GM18505 (cell line): ENCODE results near the gene STARD3NL.
A peak's percentile ranks its signal among the peaks of the same experiment; 100 is the strongest.
"Not testable (repeated sequence)": the region's sequence is repeated elsewhere in the genome, so short reads cannot be mapped to it uniquely, and the experiment has no call there.

Experiments used
- ATAC-seq: cut with Tn5 transposase; IDR thresholded peaks from one replicate; pipeline ENCODE4 v1.9.1; 2021; ENCODE audit not compliant: unreplicated experiment
- POLR2A ChIP-seq: IDR thresholded peaks from 4 replicates; pipeline ENCODE4 v1.6.1; 2011; ENCODE audit warnings: borderline replicate concordance; ENCODE audit not compliant: insufficient read depth, insufficient read length; ENCODE audit errors: extremely low read depth

Gene STARD3NL

DNA sequence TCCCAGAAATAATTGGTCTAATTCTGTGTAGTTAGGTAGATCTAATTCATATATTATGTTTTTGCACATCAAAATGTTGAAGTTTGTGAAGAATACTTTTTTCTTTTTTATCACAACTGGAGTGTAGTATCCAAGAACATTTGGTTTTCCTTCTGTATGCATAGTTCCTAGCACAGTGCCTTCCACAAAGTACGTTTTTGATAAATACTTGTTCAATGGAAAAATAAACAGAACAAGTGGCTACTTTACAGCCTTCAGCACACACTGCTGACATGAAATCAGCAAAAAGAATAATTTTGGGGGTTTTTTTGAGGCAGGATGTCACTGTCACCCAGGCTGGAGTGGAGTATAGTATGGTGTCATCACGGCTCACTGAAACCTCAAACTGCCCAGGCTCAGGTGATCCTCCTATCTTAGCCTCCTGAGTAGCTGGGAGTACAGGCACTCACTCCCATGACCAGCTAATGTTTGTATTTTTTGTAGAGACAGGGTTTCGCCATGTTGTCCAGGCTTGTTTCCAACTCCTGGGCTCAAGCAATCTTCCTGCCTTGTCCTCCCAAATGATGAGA, 67.4 kb downstream of the STARD3NL start:
- no peak for TF ChIP-seq POLR2A
- no peak for ATAC-seq

DNA sequence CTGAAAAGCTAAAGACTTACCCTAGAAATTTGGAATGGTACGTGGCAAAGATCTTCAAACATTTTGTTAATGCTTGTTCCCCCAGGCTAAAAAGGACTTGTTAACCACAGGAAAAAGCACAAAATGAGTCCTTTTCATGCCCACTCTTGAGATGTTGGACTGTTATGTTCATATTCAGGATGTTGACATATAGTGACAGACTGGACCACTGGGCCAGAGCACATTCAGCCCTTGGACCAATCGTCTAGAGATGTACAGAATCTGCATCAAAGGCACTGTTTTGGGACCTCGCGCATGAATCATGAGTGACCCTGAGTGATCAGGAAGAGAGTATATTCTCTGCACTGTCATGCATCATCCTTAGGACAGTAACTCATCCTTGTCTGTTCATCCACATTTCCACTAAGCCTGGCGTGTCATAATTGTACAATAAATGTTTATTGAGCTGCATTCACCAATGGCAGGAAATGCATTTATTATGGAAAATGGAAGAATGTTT, 70.1 kb downstream of the STARD3NL start:
- ATAC-seq: no peak
- TF ChIP-seq POLR2A: no peak

DNA sequence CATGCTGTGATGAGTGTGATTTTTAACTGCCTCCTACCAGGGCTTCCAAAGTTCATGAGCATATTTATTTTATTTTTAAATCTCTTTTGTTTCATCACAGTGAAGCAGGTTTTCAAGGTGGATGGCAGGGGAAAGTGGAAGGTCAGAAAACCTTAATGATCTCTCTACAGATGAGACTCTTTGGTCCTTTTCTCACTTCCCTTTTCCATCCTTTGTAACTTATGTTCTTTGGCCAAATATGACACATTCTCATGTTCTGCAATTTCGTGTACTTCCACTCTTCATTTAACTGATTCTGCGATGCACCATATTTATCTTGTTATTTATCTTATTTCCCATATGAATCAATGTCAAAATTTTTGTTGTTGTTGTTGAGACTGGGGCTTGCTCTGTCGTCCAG, 71.8 kb downstream of the STARD3NL start:
- peak; percentile 97 for ATAC-seq

DNA sequence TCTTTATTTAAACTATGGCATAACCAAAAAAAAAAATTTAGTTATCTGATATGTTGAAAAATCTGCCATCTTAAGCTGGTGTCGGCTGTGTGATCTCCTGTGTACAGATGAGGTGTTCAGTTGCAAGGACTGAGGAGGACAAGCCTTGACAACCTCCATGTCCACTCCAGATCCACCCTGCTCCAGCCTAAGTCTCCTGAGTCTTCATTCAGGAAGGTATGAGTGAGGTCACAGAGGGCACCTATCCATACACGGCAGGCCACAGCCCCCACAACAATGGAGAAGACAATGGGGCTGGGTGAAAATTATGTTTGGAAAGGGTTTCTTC, 79.3 kb downstream of the STARD3NL start:
- no peak for ATAC-seq
- TF ChIP-seq POLR2A: no peak

DNA sequence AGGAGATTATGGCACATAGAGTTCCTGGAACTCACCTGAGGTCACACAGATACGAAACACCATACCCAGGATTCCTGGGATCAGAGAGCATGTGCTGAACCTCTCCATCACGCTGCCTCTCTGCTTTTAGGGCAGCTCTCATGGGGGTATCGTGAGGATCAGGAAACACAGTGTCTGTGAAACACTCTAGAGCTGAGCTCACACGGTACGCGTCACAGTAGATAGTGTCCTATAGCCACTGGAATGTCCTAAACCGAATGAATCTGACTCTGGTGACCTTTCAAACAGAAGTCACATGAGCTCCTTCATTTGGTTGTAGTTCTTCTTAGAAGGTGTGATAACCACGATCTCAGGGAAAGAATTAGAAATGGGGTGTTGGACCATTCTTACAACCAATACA, 81.1 kb downstream of the STARD3NL start:
- ATAC-seq: not testable (repeated sequence)

DNA sequence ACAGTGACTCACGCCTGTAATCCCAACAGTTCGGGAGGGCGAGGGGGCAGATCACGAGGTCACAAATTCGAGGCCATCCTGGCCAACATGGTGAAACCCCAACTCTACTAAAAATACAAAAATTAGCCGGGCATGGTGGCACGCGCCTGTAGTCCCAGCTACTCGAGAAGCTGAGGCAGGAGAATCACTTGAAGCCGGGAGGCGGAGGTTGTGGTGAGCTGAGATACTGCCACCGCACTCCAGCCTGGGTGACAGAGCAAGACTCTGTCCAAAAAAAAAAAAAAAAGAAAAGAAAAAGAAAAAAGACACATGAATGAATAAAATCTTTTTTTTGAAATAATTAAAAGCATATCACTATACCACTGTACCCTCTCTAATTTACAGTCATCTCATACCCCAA, 83.6 kb downstream of the STARD3NL start:
- ATAC-seq: not testable (repeated sequence)

DNA sequence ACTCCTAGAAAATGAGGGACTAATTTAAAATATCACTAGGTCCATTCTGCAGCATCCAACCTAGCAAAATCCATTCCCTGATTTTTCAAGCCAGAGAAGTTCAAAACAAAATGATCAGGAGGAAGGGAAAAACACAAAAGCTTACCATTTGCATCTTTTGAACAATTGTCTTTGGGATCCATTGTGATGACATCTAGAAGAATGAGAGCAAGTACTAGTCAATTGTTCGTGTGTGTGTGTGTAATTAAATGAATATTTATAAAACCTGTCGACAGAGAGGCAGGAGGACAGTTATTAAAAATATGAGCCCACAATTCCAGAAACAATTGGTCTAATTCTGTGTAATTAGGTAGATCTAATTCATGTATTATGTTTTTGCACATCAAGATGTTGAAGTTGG, 84.0 kb downstream of the STARD3NL start:
- not testable (repeated sequence) for ATAC-seq

DNA sequence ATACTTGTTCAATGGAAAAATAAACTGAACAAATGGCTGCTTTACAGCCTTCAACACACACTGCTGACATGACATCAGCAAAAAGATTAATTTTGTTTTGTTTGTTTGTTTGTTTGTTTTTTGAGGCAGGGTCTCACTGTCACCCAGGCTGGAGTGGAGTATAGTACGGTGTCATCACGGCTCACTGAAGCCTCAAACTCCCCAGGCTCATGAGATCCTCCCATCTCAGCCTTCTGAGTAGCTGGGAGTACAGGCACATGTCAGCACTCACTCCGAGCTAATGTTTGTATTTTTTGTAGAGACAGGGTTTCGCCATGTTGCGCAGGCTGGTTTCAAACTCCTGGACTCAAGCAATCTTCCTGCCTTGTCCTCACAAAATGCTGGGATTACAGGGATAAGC, 84.5 kb downstream of the STARD3NL start:
- TF ChIP-seq POLR2A: no peak
- no peak for ATAC-seq

DNA sequence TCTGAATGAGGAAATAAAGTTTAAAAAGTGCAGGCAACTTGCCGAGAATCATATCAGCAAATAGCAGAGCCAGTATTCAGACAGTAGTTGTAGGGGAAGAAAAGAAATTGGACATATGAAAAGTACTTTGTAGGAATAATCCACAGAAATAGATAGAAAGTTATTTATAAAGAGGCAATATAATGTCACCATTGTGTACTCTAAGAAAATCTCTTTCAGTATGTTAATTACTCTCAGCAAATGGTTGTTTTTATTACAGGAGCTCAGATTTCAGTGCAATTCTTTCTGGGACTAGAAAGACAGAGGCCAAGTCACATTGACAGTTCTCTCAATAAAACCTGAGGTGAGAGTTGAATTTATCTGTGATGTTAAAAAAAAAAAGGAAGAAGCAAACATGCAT, 85.2 kb downstream of the STARD3NL start:
- ATAC-seq: not testable (repeated sequence)

DNA sequence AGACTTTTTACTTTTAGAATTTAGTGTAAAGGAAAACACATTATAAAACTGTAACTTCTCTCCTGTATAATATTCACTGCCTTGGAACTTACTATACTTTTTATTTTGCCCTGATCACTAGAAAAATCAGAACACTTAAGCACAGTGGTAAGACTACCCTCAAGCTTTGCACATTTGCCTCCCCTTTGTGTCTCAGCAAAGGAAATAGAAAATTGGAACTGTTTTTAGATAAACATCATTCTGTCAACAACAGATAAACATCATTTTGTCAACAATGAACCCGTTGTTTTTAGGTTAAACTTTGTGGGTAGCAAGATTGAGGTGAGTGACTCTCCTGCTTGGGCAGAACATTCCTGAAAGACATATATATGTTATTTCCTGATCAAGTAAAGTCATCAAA, 86.6 kb downstream of the STARD3NL start:
- ATAC-seq: not testable (repeated sequence)

DNA sequence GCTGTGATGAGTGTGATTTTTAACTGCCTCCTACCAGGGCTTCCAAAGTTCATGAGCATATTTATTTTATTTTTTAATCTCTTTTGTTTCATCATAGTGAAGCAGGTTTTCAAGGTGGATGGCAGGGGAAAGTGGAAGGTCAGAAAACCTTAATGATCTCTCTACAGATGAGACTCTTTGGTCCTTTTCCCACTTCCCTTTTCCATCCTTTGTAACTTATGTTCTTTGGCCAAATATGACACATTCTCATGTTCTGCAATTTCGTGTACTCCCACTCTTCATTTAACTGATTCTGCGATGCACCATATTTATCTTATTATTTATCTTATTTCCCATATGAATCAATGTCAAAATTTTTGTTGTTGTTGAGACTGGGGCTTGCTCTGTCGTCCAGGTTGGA, 87.9 kb downstream of the STARD3NL start:
- ATAC-seq: not testable (repeated sequence)

DNA sequence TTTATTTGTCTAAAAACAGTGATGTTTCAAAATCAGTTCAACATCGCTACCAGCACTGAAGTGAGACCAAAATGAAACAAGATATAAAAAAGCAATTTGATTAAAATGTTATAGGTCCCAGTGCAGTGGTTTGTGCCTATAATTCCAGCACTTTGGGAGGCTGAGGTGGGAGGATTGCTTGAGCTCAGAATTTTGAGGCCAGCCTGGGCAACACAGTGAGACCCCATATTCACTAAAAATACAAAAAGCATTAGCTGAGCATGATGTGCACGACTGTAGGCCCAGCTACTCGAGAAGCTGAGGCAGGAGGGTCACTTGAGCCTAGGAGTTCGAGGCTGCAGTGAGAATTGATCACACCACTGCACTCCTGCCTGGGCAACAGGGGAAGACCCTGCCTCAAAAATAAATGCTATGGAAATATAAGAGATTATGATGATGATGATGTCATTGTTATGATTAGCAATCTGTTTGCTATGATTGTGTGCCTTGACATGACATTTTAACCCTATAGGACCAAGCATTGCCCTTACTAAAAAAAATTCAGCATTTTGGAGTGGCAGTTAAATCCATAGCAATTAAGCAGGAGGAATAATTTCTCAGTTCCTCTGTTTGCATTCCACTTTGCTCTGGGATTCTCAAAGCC, 91.8 kb downstream of the STARD3NL start:
- ATAC-seq: not testable (repeated sequence)

DNA sequence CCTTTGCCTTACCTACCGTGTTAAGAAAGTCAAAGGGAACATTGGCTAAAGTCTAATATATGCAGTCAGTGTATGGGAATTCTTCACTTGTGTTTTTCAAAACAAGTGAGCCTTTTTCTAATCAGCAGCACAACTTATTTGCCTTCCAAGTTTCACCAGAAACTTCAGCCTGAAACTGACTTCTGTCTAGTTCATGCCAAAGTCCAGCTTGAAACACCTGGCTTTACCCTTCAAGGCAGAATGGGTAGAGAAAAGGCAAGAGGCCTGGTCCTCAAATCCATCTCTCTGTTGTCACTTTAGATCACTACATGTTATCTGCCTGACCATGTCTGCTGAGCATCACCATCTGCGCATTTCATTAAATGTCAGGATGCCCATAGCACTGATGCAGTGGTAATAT, 92.4 kb downstream of the STARD3NL start:
- not testable (repeated sequence) for ATAC-seq

DNA sequence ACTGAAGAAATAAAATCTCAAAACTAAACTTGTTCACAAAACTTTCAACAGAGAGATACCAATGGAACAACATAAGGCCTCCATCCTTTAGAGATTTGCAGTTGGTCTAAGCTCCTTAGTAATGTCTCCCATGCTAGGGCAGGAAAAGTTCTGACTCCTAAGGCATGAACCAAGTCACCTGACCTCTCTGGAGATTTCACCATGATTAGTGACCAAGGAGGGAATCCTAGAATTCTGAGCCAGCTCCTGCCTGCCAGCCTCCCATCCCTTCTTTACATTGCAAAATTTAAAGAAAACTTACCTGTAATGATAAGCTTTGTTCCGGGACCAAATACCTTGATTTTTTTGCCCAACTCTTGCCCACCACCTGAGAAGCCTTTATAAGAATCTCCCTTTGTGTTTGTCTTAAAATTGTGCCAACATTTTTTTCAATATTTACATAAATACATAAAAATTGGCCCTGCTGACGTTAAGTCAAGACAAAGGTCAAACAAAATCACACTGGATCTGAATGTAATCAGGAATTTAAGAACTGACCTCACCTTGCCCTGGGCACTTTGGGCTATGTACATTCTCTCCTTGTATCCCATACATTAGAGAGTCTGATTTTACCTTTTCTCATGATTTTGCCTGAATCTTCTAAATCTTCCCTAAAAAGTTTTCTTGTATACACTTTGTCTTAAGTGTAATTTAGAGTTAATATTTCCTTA, 95.4 kb downstream of the STARD3NL start, which contains the start of gene TARP:
TARP (minus strand) TSS at position 351 of the 710 bp plus-strand sequence.
- no peak for ATAC-seq
- TF ChIP-seq POLR2A: no peak

DNA sequence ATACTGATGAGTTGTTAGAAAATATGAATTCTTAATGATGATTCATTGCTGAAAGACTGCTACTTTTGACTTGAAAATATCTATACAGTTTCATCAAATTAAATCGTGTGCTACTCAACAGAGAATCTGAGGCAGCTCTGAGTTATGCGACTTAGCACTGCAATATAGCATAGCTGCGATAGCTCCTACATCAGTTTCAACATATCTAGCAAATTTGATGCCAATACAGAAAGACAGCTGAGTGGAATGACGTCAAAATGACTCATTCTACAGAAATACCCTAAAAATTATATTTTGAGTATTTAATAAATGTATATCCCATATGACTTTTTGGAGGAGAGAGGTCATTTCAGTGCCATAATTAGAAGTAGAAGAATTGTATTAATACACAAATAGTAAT, 96.4 kb downstream of the STARD3NL start:
- TF ChIP-seq POLR2A: no peak
- no peak for ATAC-seq
